Measurements from ENCODE around the gene CDKN2B.

DNA sequence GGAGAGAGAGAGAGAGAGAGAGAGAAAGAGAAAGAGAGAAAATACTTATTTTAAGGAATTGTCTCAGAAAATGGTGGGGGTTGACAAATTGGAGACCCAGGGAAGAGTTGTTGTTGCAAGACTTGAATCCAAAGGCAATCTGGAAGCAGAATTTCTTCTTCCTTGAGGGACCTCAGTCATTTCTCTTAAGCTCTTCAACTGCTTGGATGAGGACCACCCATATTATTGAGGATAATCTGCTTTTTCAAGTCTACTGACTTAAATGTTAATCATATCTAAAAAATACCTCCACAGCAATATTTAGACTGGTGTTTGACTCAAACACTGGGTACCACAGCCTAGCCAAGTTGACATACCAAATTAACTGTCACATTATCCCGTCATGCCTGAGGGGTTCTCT lies 11.6 kb downstream of the CDKN2B start:
- no peak for TF ChIP-seq CTCF (conservative IDR thresholded peaks at IDR 0.05; ENCODE audit: low read depth in 2 of 2)
- no peak for TF ChIP-seq EZH2 (IDR thresholded peaks at IDR 0.05; ENCODE audit: low read depth, unreplicated experiment)
- no peak for TF ChIP-seq POLR2AphosphoS5 (IDR thresholded peaks at IDR 0.05; ENCODE audit: low read depth)
- no peak for TF ChIP-seq EZH2phosphoT487 (IDR thresholded peaks at IDR 0.05; ENCODE audit: unreplicated experiment)
- TF ChIP-seq, protein P1, sequence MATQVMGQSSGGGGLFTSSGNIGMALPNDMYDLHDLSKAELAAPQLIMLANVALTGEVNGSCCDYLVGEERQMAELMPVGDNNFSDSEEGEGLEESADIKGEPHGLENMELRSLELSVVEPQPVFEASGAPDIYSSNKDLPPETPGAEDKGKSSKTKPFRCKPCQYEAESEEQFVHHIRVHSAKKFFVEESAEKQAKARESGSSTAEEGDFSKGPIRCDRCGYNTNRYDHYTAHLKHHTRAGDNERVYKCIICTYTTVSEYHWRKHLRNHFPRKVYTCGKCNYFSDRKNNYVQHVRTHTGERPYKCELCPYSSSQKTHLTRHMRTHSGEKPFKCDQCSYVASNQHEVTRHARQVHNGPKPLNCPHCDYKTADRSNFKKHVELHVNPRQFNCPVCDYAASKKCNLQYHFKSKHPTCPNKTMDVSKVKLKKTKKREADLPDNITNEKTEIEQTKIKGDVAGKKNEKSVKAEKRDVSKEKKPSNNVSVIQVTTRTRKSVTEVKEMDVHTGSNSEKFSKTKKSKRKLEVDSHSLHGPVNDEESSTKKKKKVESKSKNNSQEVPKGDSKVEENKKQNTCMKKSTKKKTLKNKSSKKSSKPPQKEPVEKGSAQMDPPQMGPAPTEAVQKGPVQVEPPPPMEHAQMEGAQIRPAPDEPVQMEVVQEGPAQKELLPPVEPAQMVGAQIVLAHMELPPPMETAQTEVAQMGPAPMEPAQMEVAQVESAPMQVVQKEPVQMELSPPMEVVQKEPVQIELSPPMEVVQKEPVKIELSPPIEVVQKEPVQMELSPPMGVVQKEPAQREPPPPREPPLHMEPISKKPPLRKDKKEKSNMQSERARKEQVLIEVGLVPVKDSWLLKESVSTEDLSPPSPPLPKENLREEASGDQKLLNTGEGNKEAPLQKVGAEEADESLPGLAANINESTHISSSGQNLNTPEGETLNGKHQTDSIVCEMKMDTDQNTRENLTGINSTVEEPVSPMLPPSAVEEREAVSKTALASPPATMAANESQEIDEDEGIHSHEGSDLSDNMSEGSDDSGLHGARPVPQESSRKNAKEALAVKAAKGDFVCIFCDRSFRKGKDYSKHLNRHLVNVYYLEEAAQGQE (IDR thresholded peaks at IDR 0.05; ENCODE audit: unreplicated experiment), result no peak
- TF ChIP-seq CREB1 (CRISPR knock-in tag; IDR thresholded peaks at IDR 0.05; ENCODE audit: low read depth), result no peak
- no peak for TF ChIP-seq ZNF114 (CRISPR knock-in tag; IDR thresholded peaks at IDR 0.05)
- no peak for TF ChIP-seq STAT1 (IDR thresholded peaks at IDR 0.05; ENCODE audit: unreplicated experiment)
